ENCODE data around the gene RPL7L1.

GRCh38 chr6:42864602-42865001, 14.8 kb upstream of the RPL7L1 start:
- TF ChIP-seq POLR2A (IDR thresholded peaks at IDR 0.05; ENCODE audit: low read depth, low read length), result no peak
- TF ChIP-seq POLR2AphosphoS5 (IDR thresholded peaks at IDR 0.05; ENCODE audit: low read depth, low read length), result no peak
- no peak for TF ChIP-seq TAF1 (IDR thresholded peaks at IDR 0.05; ENCODE audit: low read depth, low read length)
- TF ChIP-seq PAX5 (IDR thresholded peaks at IDR 0.05; ENCODE audit: insufficient read depth, low read length, severe bottlenecking), result no peak
- TF ChIP-seq SPI1 (IDR thresholded peaks at IDR 0.05; ENCODE audit: low read depth, low read length), result no peak
